Stimulated activated effector memory CD8-positive, alpha-beta T cell treated with anti-CD3 and anti-CD28 coated beads, Interleukin-12 subunit alpha, Interleukin-12 subunit beta, amount 100 ng/mL, for 72 hours (primary cell): ENCODE data around the gene HP1BP3.
A peak's percentile ranks its signal among the peaks of the same experiment; 100 is the strongest.
"Not testable (repeated sequence)": the region's sequence is repeated elsewhere in the genome, so short reads cannot be mapped to it uniquely, and the experiment has no call there.

Experiments
- ATAC-seq: fragments of 150-1000 bp; cut with Tn5 transposase; 2 replicates; pipeline ENCODE4 v1.10.0; 2021
- DNase-seq, 2 donors: peaks; one replicate each; pipeline ENCODE4 v3.0.0; 2021 to 2022; ENCODE audit warnings: low spot score in 2 of 2
- H3K27ac Mint-ChIP-seq: one replicate; pipeline ENCODE4 v1.8.0; 2022; ENCODE audit warnings: mild to moderate bottlenecking, mixed read lengths
- H3K36me3 Mint-ChIP-seq: one replicate; pipeline ENCODE4 v1.8.0; 2022; ENCODE audit warnings: mild to moderate bottlenecking, mixed read lengths
- H3K4me1 Mint-ChIP-seq: one replicate; pipeline ENCODE4 v1.8.0; 2022; ENCODE audit warnings: mixed read lengths
- H3K4me3 Mint-ChIP-seq: one replicate; pipeline ENCODE4 v1.8.0; 2022; ENCODE audit warnings: mild to moderate bottlenecking, mixed read lengths
- H3K9me3 Mint-ChIP-seq: one replicate; pipeline ENCODE4 v1.8.0; 2022; ENCODE audit warnings: mixed read lengths

The HP1BP3 gene

DNA sequence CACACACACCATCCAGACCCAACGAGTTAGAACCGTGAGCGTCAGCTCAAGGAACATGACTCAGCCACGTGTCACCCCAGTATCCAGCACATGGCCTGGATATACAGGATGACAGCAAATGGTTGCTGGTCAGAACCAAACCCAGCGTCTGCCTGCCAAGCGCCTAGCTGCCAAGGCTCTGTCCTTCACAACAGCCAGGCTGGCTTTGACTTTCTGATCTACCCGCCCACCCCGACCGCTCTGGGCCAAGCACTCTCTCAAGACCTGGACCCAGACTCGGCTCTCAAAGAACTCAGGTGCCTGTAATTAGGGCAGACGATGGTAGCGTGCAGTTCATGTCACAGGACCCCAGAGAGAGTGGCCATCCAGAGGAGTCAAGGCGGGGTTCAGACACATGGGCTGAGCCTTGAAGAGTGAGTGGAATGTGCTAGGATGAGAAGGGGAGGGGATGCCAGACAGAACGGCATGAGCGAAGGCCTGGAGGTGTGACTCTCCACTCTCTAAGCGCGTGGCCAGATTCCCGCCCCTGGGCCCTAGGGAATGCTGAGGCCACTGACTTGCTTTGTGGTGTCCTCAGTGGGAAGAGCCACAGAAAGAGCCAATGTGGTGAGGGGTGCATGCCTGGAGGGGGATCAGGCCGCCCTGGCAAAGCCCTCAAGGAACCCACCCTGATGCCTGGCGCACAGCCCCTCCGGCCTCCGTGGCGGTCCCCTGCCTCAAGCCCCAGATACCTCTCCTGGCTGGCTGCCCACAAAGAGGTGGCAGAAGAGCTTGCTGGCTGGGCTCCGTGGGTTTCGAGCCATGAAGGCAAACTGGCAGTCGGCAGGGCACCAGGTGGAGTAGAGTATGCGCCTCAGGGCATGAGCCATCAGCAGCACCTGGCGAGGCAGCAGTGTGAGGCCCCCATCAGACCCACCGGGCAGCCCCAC is 61.7 kb downstream of the HP1BP3 start:
- H3K4me3 Mint-ChIP-seq, result no peak overlapping the region
- H3K36me3 Mint-ChIP-seq, result no peaks in the 10 kb centered on the region
- ATAC-seq (no peak), DNase-seq (no peak)
- no peaks in the 10 kb centered on the region for H3K9me3 Mint-ChIP-seq
- H3K4me1 Mint-ChIP-seq, result peaks cover 15% of the 10 kb centered on the region
- H3K27ac Mint-ChIP-seq, result no peak overlapping the region

DNA sequence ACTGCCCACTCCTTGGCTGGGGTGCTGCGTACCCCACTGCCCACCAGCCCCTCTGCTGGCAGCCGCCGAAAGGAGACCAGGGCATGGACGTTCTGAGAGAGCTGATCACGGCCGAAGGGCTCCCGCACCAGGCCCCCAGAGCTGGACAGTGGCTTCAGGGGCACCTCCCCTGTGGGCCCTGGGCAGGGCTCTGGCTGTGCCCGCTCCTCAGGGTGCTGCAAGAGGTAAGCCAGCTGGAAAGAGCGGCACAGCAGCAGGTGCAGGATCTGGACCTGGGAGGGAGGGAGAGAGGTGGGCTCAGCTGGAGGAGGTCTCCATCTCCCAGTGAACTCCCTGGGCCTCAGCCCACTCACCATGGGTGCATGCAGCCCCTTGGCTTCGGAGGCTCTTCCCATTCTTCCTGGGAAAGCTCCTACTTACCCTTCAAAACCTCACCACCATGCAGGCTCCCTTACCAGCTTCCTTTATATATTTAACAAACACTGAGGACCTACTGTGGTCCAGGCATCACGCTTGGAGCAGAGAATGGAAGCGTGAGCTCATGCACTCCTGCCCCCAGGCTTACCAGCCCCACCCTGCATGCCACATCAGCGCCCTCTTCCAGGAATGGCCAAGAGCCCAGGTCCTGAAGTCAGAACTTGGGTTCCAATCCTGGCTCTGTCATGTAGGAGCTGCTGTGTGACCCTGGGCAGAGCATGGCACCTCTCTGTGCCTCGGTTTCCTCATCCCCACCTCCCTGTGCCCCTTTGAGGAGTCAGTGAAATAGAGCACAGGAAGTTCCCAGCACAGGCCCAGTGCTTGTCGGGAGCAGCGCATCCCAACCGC is 62.5 kb downstream of the HP1BP3 start:
- Mint-ChIP-seq H3K9me3 (no peaks in the 10 kb centered on the region), H3K4me3 (no peak overlapping the region), H3K4me1 (peaks cover 6% of the 10 kb centered on the region), H3K27ac (no peak overlapping the region), H3K36me3 (no peaks in the 10 kb centered on the region)
- no peak for DNase-seq
- ATAC-seq, result no peak

DNA sequence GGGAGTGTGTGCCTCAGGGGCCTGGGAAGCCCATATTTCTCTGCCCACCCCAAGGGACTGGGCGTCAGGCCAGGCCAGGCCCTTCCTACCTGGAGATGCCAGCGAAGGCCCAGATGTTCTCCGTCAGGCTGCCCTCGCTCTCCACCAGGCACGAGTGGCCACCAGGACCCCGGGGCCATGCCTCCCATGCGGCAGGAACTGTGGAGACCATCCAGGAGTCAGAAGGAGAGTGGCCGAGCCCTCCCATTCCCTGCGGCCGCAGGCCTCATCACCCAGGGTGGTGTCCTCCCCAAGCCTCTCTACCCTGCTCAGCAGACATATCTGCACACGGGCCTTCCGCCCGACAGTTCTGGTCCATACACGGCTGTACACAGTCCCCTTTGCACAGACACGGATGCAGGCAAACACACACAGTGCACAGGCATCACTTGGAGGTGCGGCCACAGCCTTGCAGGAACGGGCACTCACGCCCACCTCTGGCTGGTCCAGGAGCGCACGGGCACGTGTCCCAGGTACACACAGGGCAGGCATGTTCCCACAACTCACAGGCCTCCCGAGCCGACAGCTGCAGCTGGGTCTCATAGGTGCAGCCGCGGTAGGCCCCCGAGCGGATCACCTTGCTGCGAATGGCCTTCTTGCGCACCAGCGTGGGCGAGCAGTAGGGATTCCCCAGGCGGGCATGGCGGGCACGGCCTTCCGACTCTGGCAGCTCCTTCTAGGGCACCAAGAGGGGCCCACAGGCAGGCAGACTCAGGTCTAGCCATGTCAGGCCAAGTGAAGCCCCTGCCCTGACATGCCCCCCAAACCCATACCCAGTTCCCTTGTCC is 63.4 kb downstream of the HP1BP3 start:
- Mint-ChIP-seq H3K9me3 (no peaks in the 10 kb centered on the region), H3K27ac (no peak overlapping the region)
- ATAC-seq, result no peak

DNA sequence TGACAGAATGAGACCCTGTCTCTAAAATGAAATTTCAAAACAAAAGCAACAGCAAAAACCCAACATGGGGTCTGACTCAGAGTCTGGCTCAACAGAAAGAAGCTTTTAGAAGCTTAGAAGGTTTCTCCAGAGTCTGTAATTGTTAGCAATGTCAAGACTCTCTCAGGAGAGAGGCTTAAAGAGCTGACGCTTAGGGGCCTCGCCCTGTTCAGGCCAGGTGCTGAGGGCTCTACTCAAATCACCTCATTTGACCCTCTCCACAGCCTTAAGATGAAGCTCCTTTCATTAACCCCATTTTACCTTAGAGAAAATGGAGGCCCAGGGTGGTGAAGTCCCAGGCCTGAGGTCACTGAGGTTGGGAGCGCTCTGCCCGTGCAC is 64.0 kb downstream of the HP1BP3 start:
- Mint-ChIP-seq H3K4me3 (no peak overlapping the region), H3K27ac (no peak overlapping the region), H3K36me3 (peaks cover 6% of the 10 kb centered on the region), H3K9me3 (no peaks in the 10 kb centered on the region), H3K4me1 (peaks cover 4% of the 10 kb centered on the region)
- ATAC-seq (no peak), DNase-seq (no peak)

More for the DNA sequence above, 63.4 kb downstream of the HP1BP3 start:
- Mint-ChIP-seq H3K4me3 (no peak overlapping the region), H3K4me1 (peaks cover 6% of the 10 kb centered on the region), H3K36me3 (peaks cover 3% of the 10 kb centered on the region)
- no peak for DNase-seq

DNA sequence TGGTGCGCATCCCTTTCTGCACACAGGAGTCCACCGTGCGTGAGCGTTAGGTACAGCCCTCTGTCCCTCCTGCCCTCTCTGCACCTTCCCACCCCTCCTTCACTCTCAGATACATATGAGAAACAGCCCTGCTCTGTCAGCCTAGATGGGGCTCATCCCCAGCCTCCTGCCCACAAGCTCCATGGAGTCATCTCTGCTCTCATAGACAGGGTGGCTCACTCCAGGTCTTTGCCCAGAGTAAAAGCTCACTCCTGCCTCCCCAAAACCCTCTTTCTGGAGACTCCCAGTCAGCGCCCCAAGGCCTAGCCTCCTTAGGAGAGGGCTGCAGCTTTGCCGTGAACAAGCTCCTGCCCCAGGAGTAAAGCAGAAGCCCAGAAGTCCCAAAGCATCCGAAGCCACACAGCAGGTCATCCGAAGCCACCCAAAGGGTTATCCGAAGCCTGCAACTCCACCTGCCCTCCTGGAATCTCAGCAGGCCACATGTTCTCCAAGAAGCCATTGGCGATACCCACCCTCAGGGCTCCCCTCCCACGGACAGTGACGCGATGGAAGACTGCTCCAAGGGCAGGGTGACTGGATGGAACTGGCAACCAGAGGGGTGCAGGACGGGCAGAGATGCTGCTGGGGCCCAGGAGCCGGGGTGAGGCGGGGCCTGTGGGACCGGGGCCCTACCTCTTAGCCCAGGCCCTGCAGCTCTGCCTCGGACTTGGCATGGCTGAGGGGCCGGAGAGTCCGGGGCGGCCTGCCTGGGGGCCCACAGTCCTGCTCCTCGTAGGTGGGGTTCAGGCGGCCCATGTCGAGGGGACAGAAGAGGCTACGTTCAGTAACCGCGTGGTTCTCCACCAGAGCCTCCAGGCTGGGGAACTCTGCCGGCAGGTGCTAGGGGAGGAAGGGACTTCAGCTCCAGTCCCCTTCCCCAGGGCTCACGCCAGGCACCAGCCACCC is 65.7 kb downstream of the HP1BP3 start:
- Mint-ChIP-seq H3K27ac (no peak overlapping the region), H3K4me3 (no peak overlapping the region), H3K36me3 (peaks cover 6% of the 10 kb centered on the region), H3K9me3 (no peaks in the 10 kb centered on the region), H3K4me1 (peaks cover 4% of the 10 kb centered on the region)
- no peak for DNase-seq
- no peak for ATAC-seq

DNA sequence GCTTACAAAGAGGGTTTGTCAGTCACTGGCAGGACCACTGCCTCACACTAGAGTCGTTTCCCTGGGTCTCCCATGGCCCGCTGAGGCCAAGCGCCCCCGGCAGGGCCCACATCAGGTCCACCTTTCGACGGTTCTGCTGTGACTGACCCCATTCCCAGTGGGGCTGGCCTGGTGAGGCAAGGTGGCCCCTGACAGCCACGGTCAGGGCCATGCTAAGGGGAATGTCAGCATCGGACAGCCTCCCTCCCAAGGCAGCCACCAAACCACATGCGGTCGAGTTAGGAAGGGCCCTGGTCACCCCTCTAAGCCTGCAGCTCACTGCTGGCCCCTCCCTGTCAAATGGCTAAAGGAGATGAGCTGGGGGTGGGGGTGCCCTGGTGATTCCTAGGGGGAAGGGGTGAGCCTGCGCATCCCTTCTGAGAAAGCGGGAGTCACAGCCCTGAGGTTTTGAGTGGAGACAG is 66.4 kb downstream of the HP1BP3 start:
- Mint-ChIP-seq H3K36me3 (peaks cover 6% of the 10 kb centered on the region), H3K27ac (no peak overlapping the region), H3K4me3 (no peak overlapping the region), H3K9me3 (no peaks in the 10 kb centered on the region), H3K4me1 (peaks cover 8% of the 10 kb centered on the region)
- ATAC-seq, result no peak
- DNase-seq, result no peak

DNA sequence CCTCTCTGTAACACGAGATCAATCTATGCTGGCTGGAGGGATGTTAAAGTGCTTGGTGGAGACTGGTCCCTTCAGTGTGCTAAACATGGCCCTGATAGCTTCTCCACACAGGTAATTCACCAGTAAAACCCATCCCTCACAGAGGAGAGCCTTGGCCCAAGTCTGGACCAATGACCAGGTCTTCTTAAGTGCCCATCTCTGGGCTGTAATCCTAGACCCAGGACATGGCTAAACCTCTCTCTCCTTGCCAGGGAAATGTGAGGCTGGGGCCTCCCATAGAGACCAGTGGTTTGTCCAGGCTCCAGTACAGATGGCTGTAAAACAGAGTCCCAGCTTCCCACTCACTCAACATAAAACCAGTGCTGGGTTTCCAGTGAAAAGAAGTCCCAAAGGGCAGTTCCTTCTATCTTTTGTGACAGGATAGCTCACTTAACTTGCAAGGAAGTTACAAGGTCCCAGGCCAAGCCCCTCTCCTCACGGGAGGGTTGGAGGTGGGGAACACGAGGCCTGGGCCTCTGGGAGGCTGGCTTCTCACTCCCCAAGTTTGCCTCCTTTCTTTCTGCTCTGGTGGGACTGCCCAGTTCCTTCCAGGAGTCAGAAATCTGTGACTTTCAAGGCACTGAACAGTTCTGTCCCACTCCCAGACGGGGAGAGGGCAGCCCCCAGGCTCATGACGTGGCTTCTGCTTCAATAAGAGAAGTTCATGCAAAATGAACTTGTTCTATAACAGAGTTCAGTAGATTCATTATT is 67.1 kb downstream of the HP1BP3 start:
- ATAC-seq (no peak), DNase-seq (no peak)
- peaks cover 6% of the 10 kb centered on the region for H3K36me3 Mint-ChIP-seq
- H3K4me3 Mint-ChIP-seq, result no peak overlapping the region
- H3K4me1 Mint-ChIP-seq, result peaks cover 8% of the 10 kb centered on the region
- H3K9me3 Mint-ChIP-seq, result no peaks in the 10 kb centered on the region
- no peak overlapping the region for H3K27ac Mint-ChIP-seq

DNA sequence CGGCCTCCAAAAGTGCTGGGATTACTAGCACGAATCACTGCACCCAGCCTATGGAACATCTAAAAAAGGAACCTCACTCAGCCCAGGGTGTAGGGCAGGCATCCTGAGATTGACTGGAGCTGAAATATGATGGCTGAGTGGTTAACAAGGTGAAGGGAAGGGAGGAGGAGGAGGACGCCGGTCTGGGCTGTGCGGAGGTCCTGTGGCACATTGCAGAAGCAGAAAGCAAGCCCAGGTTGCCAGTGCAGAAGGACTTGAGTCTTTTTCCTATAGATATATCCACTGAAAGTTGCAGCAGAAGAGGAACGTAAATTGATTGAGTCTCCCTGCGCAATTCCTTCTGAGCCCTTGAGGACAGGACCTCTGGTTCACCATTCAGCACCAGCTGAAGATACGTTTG is 67.8 kb downstream of the HP1BP3 start:
- ATAC-seq (no peak), DNase-seq (no peak)
- H3K4me1 Mint-ChIP-seq, result peaks cover 8% of the 10 kb centered on the region
- no peak overlapping the region for H3K27ac Mint-ChIP-seq
- no peak overlapping the region for H3K4me3 Mint-ChIP-seq
- no peaks in the 10 kb centered on the region for H3K9me3 Mint-ChIP-seq
- peaks cover 6% of the 10 kb centered on the region for H3K36me3 Mint-ChIP-seq

DNA sequence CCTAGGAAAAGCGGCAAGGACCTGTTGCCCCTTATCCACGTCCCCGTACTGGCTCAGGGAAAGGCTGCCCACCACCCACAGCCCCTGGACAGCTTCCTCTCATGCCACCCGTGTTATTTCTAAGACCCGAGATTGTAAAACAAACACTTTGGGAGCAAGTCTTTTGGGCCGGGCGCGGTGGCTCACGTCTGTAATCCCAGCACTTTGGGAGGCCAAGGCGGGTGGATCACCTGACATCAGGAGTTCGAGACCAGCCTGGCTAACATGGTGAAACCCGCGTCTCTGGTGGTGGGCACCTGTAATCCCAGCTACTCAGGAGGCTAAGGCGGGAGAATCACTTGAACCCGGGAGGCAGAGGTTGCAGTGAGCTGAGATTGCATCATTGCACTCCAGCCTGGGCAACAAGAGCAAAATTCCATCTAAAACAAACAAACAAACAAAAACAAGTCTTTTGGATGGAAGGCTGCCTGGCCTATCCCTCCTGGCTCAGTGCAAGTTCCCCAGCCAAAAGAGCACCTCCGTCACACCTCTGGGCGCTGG is 68.7 kb downstream of the HP1BP3 start:
- H3K36me3 Mint-ChIP-seq, H3K27ac Mint-ChIP-seq, DNase-seq, H3K9me3 Mint-ChIP-seq, H3K4me1 Mint-ChIP-seq, ATAC-seq: not testable (repeated sequence)
- peak overlapping the region; percentile 62 for H3K4me3 Mint-ChIP-seq

DNA sequence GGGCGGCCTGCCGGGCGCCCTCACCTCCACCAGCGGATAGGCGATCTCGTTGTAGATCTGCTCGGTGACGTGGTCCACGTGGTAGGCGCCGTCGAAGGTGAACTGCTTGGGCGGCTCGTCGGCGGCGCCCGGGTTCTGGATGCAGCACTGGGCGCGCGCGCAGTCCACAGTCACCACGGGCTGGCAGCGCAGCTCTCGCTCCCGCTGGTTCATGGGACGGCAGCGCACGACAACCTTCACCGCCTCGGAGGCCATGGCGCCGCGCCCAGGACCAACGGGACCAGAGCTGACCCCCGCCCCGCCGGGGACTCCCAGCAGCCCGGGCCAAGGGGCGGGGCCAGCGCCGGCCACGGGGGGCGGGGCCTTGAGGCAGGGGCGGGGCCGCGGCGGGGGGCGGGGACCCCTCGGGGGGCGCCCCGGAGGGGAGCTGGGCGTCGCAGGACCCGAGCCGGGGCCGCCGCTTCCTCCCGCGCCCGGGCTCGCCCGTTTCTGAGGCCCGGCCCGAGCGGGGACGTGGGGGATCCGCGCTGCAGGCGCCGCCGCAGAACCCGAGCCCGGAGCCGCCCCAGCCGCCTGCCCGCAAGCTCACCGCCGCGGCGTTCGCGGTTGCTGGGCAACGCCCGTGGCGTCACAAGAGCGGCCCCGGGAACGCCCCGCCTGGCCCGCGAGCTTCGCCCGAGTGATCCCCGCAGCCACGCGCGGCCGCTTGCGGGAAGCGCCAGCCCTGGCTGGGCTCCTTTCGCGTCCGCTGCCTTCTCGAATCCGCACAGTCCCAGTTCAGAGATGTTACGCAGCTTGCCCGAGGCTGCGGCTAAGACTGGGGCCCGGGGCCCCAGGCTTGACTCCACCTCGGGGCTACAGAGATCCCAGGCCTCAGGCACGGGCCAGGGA is 69.4 kb downstream of the HP1BP3 start, which contains the start of gene KIF17:
KIF17 (minus strand) TSS at position 556 of the 891 bp plus-strand sequence; CDS start at position 255, 301 bp downstream.
- Mint-ChIP-seq H3K27ac (no peak within 1 kb of the TSS), H3K36me3 (peaks cover 6% of the 10 kb centered on the region), H3K4me1 (peaks cover 8% of the 10 kb centered on the region), H3K9me3 (no peaks in the 10 kb centered on the region), H3K4me3 (peak within 1 kb of the TSS; percentile 62)
- ATAC-seq, result peak; percentile 69
- DNase-seq, result peak; percentile 50 to 71

DNA sequence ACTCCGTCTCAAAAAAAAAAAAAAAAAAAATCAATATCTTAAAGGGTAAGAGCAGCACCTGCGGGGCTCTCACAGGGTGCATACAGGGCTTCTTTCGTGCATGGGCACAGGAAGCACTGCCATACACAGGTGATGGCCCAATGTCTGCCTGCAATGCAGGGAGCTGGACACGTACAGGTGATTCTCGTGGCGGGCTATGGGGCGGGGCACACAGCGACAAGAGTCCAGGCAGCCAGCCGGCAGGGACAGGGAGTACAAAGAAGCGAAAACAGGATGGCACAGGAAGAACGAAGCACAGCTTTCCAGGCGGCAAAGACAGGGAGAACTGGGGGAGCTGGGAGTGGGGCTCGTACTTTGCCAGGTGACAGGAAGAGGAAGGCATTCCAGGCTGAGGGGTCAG is 70.9 kb downstream of the HP1BP3 start:
- H3K27ac Mint-ChIP-seq, result no peak overlapping the region
- peaks cover 6% of the 10 kb centered on the region for H3K36me3 Mint-ChIP-seq
- H3K4me3 Mint-ChIP-seq, result peak overlapping the region; percentile 45
- no peak for ATAC-seq
- no peak for DNase-seq
- H3K4me1 Mint-ChIP-seq, result peaks cover 8% of the 10 kb centered on the region
- H3K9me3 Mint-ChIP-seq, result no peaks in the 10 kb centered on the region

DNA sequence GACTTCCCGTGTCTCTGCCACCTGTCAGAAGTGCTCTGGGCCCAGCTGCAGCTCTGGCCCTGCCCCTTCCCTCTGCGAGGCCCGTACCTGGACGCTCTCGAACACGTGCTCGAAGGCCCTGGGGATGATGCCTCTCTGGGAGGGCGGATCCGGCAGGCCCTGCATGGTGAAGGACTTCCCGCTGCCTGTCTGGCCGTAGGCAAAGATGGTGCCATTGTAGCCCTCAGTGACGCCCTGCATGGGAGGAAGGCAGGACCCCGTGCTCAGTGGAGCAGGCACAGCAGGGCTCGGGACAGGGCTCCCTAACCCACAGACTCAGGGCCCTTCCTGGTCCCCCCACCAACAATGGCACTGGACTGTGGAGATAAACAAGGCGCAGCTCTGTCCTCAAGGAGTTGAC is 71.7 kb downstream of the HP1BP3 start:
- H3K27ac Mint-ChIP-seq, result no peak overlapping the region
- no peaks in the 10 kb centered on the region for H3K9me3 Mint-ChIP-seq
- H3K36me3 Mint-ChIP-seq, result peaks cover 6% of the 10 kb centered on the region
- H3K4me3 Mint-ChIP-seq, result no peak overlapping the region
- DNase-seq (no peak), ATAC-seq (no peak)
- peaks cover 8% of the 10 kb centered on the region for H3K4me1 Mint-ChIP-seq
